IPS DF 6.9 (cell line): ENCODE measurements around the gene GRK5.
A peak's percentile ranks its signal among the peaks of the same experiment; 100 is the strongest.

Experiments
- DNase-seq: peaks from one replicate; pipeline ENCODE4 v3.0.0-alpha.2; 2013; ENCODE audit warnings: low read depth, low spot score
- H3K27ac ChIP-seq: one replicate; pipeline ENCODE4 v1.5.1; 2013; ENCODE audit warnings: low read length, control low read depth
- H3K27me3 ChIP-seq: 2 replicates; pipeline ENCODE4 v1.6.1; 2013; ENCODE audit warnings: mild to moderate bottlenecking, low read length; ENCODE audit not compliant: control insufficient read depth, insufficient read depth
- H3K36me3 ChIP-seq: 2 replicates; pipeline ENCODE4 v1.6.1; 2013; ENCODE audit warnings: low read length; ENCODE audit not compliant: control insufficient read depth, insufficient read depth
- H3K4me1 ChIP-seq: 2 replicates; pipeline ENCODE4 v1.6.1; 2013; ENCODE audit warnings: low read length; ENCODE audit not compliant: control insufficient read depth, insufficient read depth
- H3K4me3 ChIP-seq: 2 replicates; pipeline ENCODE4 v1.5.1; 2013; ENCODE audit warnings: mild to moderate bottlenecking, low read length
- H3K9me3 ChIP-seq: 2 replicates; pipeline ENCODE4 v1.6.1; 2013; ENCODE audit warnings: low read length, inconsistent platforms; ENCODE audit not compliant: control insufficient read depth, insufficient read depth
- WGBS: extraction: QIAGEN DNeasy Blood & Tissue Kit; methylation state at CpG from one replicate; pipeline ENCODE4 v1.1.7; 2013; ENCODE audit warnings: mixed read lengths, missing lambda C conversion rate; ENCODE audit not compliant: insufficient read length, insufficient coverage; 5-methylcytosine and 5-hydroxymethylcytosine counted together

GRK5 gene

GRCh38 chr10:119468542-119469324 lies 261.4 kb downstream of the GRK5 start:
- Histone ChIP-seq H3K4me1 (no peaks in the 10 kb centered on the region), H3K36me3 (no peaks in the 10 kb centered on the region; the same call in 1 of the 2 replicates), H3K4me3 (no peak overlapping the region), H3K9me3 (no peaks in the 10 kb centered on the region), H3K27me3 (no peaks in the 10 kb centered on the region), H3K27ac (no peak overlapping the region)
- no peak for DNase-seq
- no CpG with 5 or more reads among the region's 13 CpGs for WGBS

GRCh38 chr10:119469325-119469707 lies 261.9 kb downstream of the GRK5 start:
- H3K36me3 ChIP-seq = no peaks in the 10 kb centered on the region; the same call in 1 of the 2 replicates
- H3K4me3 ChIP-seq = no peak overlapping the region
- H3K27ac ChIP-seq = no peak overlapping the region
- H3K27me3 ChIP-seq = no peaks in the 10 kb centered on the region
- no peaks in the 10 kb centered on the region for H3K4me1 ChIP-seq
- no peaks in the 10 kb centered on the region for H3K9me3 ChIP-seq
- DNase-seq = no peak
- WGBS = no CpG with 5 or more reads among the region's 8 CpGs

- Histone ChIP-seq H3K27ac (no peak overlapping the region), H3K9me3 (no peaks in the 10 kb centered on the region), H3K4me3 (no peak overlapping the region), H3K36me3 (no peaks in the 10 kb centered on the region; the same call in 1 of the 2 replicates), H3K27me3 (no peaks in the 10 kb centered on the region), H3K4me1 (no peaks in the 10 kb centered on the region)
- DNase-seq = no peak
- WGBS = no CpG with 5 or more reads among the region's 7 CpGs
Observed at GRCh38 chr10:119469846-119470245, 262.5 kb downstream of the GRK5 start.

GRCh38 chr10:119470920-119471702 lies 263.7 kb downstream of the GRK5 start:
- Histone ChIP-seq H3K27me3 (peaks cover 2% of the 10 kb centered on the region; the same call in 1 of the 2 replicates), H3K36me3 (no peaks in the 10 kb centered on the region; the same call in 1 of the 2 replicates), H3K9me3 (no peaks in the 10 kb centered on the region), H3K4me1 (no peaks in the 10 kb centered on the region), H3K27ac (no peak overlapping the region), H3K4me3 (no peak overlapping the region)
- no peak for DNase-seq
- no CpG with 5 or more reads among the region's 3 CpGs for WGBS

GRCh38 chr10:119473771-119474170 lies 266.4 kb downstream of the GRK5 start:
- Histone ChIP-seq H3K4me3 (no peak overlapping the region), H3K27me3 (peaks cover 22% of the 10 kb centered on the region), H3K9me3 (no peaks in the 10 kb centered on the region), H3K4me1 (no peaks in the 10 kb centered on the region), H3K36me3 (no peaks in the 10 kb centered on the region; the same call in 1 of the 2 replicates), H3K27ac (no peak overlapping the region)
- DNase-seq = no peak
- WGBS = no CpG with 5 or more reads among the region's 4 CpGs

- Histone ChIP-seq H3K4me3 (no peak overlapping the region), H3K9me3 (no peaks in the 10 kb centered on the region), H3K27ac (no peak overlapping the region), H3K27me3 (peaks cover 31% of the 10 kb centered on the region), H3K4me1 (no peaks in the 10 kb centered on the region), H3K36me3 (no peaks in the 10 kb centered on the region)
- DNase-seq = no peak
- no CpG with 5 or more reads among the region's 10 CpGs for WGBS
Observed at GRCh38 chr10:119474606-119475005, 267.2 kb downstream of the GRK5 start.

GRCh38 chr10:119477444-119477843 lies 270.1 kb downstream of the GRK5 start:
- no CpG with 5 or more reads among the region's 3 CpGs for WGBS
- no peak for DNase-seq

GRCh38 chr10:119478111-119478802 lies 270.9 kb downstream of the GRK5 start:
- Histone ChIP-seq H3K4me3 (no peak overlapping the region), H3K27ac (no peak overlapping the region)

More at GRCh38 chr10:119477444-119477843, 270.1 kb downstream of the GRK5 start:
- H3K4me3 ChIP-seq = no peak overlapping the region
- peaks cover 43% of the 10 kb centered on the region for H3K27me3 ChIP-seq
- H3K36me3 ChIP-seq = no peaks in the 10 kb centered on the region
- no peaks in the 10 kb centered on the region for H3K9me3 ChIP-seq
- H3K27ac ChIP-seq = no peak overlapping the region
- H3K4me1 ChIP-seq = 0 out of 2 replicates have a peak, but pooled peaks cover 2% of the 10 kb centered on the region

GRCh38 chr10:119478811-119479341 lies 271.5 kb downstream of the GRK5 start:
- H3K36me3 ChIP-seq = no peaks in the 10 kb centered on the region
- no peak for DNase-seq
- 0 out of 2 replicates have a peak, but pooled peaks cover 2% of the 10 kb centered on the region for H3K4me1 ChIP-seq
- H3K27me3 ChIP-seq = peaks cover 48% of the 10 kb centered on the region
- H3K9me3 ChIP-seq = no peaks in the 10 kb centered on the region
- WGBS = no CpG with 5 or more reads among the region's 6 CpGs
- H3K4me3 ChIP-seq = no peak overlapping the region
- no peak overlapping the region for H3K27ac ChIP-seq

More at GRCh38 chr10:119478111-119478802, 270.9 kb downstream of the GRK5 start:
- no peaks in the 10 kb centered on the region for H3K9me3 ChIP-seq
- no peak for DNase-seq
- peaks cover 45% of the 10 kb centered on the region for H3K27me3 ChIP-seq
- WGBS = no CpG with 5 or more reads among the region's 8 CpGs
- 0 out of 2 replicates have a peak, but pooled peaks cover 2% of the 10 kb centered on the region for H3K4me1 ChIP-seq
- H3K36me3 ChIP-seq = no peaks in the 10 kb centered on the region

- H3K9me3 ChIP-seq = no peaks in the 10 kb centered on the region
- DNase-seq = peak; percentile 60
- no peak overlapping the region for H3K27ac ChIP-seq
Observed at GRCh38 chr10:119479532-119479931, 272.2 kb downstream of the GRK5 start.

More at GRCh38 chr10:119479532-119479931, 272.2 kb downstream of the GRK5 start:
- WGBS = no CpG with 5 or more reads among the region's 8 CpGs
- Histone ChIP-seq H3K36me3 (no peaks in the 10 kb centered on the region), H3K4me3 (no peak overlapping the region), H3K4me1 (0 out of 2 replicates have a peak, but pooled peaks cover 2% of the 10 kb centered on the region), H3K27me3 (peaks cover 48% of the 10 kb centered on the region)
